Esophagus muscularis mucosa (tissue), 4 donors: ENCODE data around the gene CMTM1. TPM values are rescaled to one million over a fixed set of nuclear protein-coding genes. Genes with fewer than 3 reads are reported as not detected.
"Not testable (repeated sequence)": the region's sequence is repeated elsewhere in the genome, so short reads cannot be mapped to it uniquely, and the experiment has no call there.

Source experiments
- DNase-seq: peaks from one replicate; pipeline ENCODE4 v3.0.0-alpha.2; 2017; ENCODE audit errors: extremely low spot score
- H3K27ac ChIP-seq, 4 donors: fragments of 200-600 bp; sonication (generic); replicated peaks in 1 of 4; 1 replicate in 3 of 4; 2 replicates in 1 of 4; pipeline ENCODE4 v1.5.1; 2016 to 2019; ENCODE audit warnings: mild to moderate bottlenecking in 1 of 4
- H3K27me3 ChIP-seq, 4 donors: fragments of 200-600 bp; sonication (generic); one replicate each; pipeline versions ENCODE4 v1.5.1 to v1.6.0; 2016 to 2019
- H3K36me3 ChIP-seq, 4 donors: fragments of 200-600 bp; sonication (generic); one replicate each; pipeline ENCODE4 v1.5.1; 2016 to 2019
- H3K4me1 ChIP-seq, 4 donors: fragments of 200-600 bp; sonication (generic); one replicate each; pipeline ENCODE4 v1.5.1; 2016 to 2019
- H3K4me3 ChIP-seq, 4 donors: fragments of 200-600 bp; sonication (generic); 1 replicate in 2 of 4; 2 replicates in 2 of 4; pipeline ENCODE4 v1.5.1; 2016 to 2019; ENCODE audit warnings: mild to moderate bottlenecking in 4 of 4, moderate library complexity in 1 of 4
- H3K9me3 ChIP-seq, 4 donors: fragments of 200-600 bp; sonication (generic); 1 replicate in 3 of 4; 2 replicates in 1 of 4; pipeline ENCODE4 v1.5.1; 2016 to 2019
- EP300 ChIP-seq: sonication (generic); formaldehyde crosslinking; IDR thresholded peaks from one replicate; pipeline ENCODE4 v1.6.1; 2017; ENCODE audit warnings: antibody characterized with exemption
- POLR2A ChIP-seq: fragments of 450-650 bp; IDR thresholded peaks from one replicate; pipeline ENCODE4 v1.6.1; 2017; ENCODE audit warnings: antibody characterized with exemption, moderate library complexity, mild to moderate bottlenecking, low read depth
- POLR2AphosphoS5 ChIP-seq, 2 donors: sonication (generic); formaldehyde crosslinking; IDR thresholded peaks; one replicate each; pipeline ENCODE4 v1.6.1; 2017; ENCODE audit warnings: antibody characterized with exemption in 2 of 2
- WGBS: methylation state at CpG from one replicate; pipeline ENCODE4 v1.1.5; 2018; 5-methylcytosine and 5-hydroxymethylcytosine counted together
- intact Hi-C: fragments of 100-400 bp; cut with DNase I; formaldehyde crosslinking; loops from one replicate; pipeline ENCODE4 v1.15.1; 2023
- total RNA-seq, 4 donors: library from RNA; depleted of rRNA; stranded (reverse); fragments of >200 nt; gene quantifications; one replicate each; pipeline versions ENCODE4 v1.1.0 to v1.2.1, GENCODE V29; 2016
- TF ChIP-seq, protein P1 (sequence below), 3 experiments: fragments of 200-600 bp in 2 of 3; fragments of 450-650 bp in 1 of 3; sonication (generic) in 2 of 3; IDR thresholded peaks; one replicate each; pipeline ENCODE4 v1.5.1; 2017 to 2019; ENCODE audit warnings: antibody characterized with exemption in 3 of 3, mild to moderate bottlenecking in 2 of 3, moderate library complexity in 1 of 3

CMTM1 gene
- total RNA-seq, 4 donors from 2014 or later, result 1.4 to 2.0 (median 1.7) TPM; not detected in 1

DNA sequence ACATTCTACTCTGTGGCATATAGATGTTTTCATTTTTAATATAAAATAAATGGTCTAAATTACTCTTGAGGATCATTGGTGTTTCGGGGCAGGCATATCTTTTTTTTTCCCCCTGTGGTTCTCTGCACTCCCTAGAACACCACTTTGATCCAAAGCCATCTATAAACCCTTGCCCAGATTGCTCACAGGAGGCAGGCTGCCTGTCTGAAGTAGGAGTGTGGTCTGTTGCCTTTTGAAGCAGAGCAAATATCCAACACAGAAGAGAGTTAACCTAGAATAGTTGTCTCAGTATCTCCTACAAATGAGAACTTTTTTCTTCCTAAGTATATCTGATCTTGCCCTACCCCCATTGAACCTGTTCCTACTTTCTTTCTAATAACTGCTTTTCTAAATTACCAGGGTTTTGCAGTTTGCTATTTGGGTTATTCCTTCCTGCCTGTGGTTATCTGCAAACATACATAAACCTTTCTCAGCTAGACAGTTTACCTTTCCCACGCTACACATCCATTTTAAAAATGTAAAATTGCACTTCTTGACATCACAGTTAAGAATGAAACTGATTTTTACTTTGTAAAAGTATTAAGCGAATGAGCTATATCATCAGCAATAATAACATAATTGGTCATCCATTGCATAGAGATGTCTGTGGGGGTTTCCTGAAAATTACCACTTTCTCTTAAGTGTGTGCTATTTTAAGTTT lies 4.7 kb upstream of the CMTM1 start:
- TF ChIP-seq EP300 (no peak), POLR2AphosphoS5 (IDR thresholded peaks at IDR 0.05) (no peak), POLR2A (no peak)
- peaks cover 6 to 36% (median 20%) of the 10 kb centered on the region in 4 donors for H3K36me3 ChIP-seq
- H3K9me3 ChIP-seq, result no peaks in the 10 kb centered on the region
- intact Hi-C loops, result no loop called here
- DNase-seq, result no peak
- H3K27ac ChIP-seq, result no peak overlapping the region
- peaks cover 4 to 12% (median 10%) of the 10 kb centered on the region in 4 donors for H3K4me1 ChIP-seq
- H3K27me3 ChIP-seq, result no peaks in the 10 kb centered on the region
- no peak overlapping the region for H3K4me3 ChIP-seq
- WGBS, result 92% methylated on average over 3 of the region's 3 CpGs

DNA sequence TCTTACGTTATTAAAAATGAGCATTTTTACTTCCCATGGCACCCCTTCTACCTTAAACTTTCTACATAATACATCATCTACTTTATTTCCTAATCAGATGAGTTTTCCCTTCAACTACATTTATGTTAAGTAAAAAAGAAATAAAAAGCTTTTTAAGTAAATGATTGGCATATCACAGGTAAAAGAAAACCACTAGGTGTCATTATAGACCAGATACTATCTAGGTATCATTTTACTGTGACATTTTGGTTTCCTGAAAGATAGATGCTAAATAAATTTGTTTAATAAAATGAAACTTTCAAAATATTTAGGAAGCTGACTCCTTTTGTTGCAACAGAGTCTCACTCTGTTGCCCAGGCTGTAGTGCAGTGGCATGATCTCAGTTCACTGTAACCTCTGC lies 3.8 kb upstream of the CMTM1 start:
- no peak overlapping the region for H3K27ac ChIP-seq
- TF ChIP-seq POLR2A, result no peak
- no peak for TF ChIP-seq POLR2AphosphoS5 (IDR thresholded peaks at IDR 0.05)
- TF ChIP-seq EP300, result no peak
- TF ChIP-seq, protein P1, sequence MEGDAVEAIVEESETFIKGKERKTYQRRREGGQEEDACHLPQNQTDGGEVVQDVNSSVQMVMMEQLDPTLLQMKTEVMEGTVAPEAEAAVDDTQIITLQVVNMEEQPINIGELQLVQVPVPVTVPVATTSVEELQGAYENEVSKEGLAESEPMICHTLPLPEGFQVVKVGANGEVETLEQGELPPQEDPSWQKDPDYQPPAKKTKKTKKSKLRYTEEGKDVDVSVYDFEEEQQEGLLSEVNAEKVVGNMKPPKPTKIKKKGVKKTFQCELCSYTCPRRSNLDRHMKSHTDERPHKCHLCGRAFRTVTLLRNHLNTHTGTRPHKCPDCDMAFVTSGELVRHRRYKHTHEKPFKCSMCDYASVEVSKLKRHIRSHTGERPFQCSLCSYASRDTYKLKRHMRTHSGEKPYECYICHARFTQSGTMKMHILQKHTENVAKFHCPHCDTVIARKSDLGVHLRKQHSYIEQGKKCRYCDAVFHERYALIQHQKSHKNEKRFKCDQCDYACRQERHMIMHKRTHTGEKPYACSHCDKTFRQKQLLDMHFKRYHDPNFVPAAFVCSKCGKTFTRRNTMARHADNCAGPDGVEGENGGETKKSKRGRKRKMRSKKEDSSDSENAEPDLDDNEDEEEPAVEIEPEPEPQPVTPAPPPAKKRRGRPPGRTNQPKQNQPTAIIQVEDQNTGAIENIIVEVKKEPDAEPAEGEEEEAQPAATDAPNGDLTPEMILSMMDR (IDR thresholded peaks at IDR 0.05), result no peak
- H3K9me3 ChIP-seq, result no peaks in the 10 kb centered on the region
- peaks cover 11 to 43% (median 22%) of the 10 kb centered on the region in 4 donors for H3K36me3 ChIP-seq
- intact Hi-C loops, result no loop called here
- no peaks in the 10 kb centered on the region for H3K27me3 ChIP-seq
- peaks cover 0 to 12% (median 10%) of the 10 kb centered on the region in 4 donors for H3K4me1 ChIP-seq
- no peak overlapping the region for H3K4me3 ChIP-seq
- no peak for DNase-seq
- 88% methylated on average over 1 of the region's 1 CpG for WGBS

DNA sequence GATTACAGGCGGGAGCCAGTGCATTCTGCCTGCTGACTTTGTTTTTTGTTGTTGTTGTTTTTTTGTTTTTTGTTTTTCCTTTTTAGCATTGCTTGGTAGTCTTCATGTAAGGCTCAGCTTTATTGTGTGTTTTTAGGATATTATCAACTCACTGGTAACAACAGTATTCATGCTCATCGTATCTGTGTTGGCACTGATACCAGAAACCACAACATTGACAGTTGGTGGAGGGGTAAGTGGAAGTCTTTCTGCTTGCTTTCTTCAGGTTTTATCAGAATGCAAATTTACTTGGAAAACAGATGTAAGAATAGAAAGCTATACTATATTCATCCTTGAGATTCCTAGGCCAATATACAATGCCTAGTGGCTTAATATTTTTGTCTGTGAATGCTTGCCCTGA lies 3.3 kb upstream of the CMTM1 start:
- Histone ChIP-seq H3K4me3 (no peak overlapping the region), H3K27ac (no peak overlapping the region), H3K9me3 (no peaks in the 10 kb centered on the region), H3K4me1 (peaks cover 0 to 12% (median 10%) of the 10 kb centered on the region in 4 donors), H3K36me3 (peaks cover 11 to 42% (median 22%) of the 10 kb centered on the region in 4 donors), H3K27me3 (no peaks in the 10 kb centered on the region)
- DNase-seq, result no peak
- intact Hi-C loops, result no loop called here
- no peak for TF ChIP-seq POLR2A
- TF ChIP-seq, protein P1 (IDR thresholded peaks at IDR 0.05), result no peak
- TF ChIP-seq EP300, result no peak
- no peak for TF ChIP-seq POLR2AphosphoS5 (IDR thresholded peaks at IDR 0.05)
- WGBS, result 78% methylated on average over 2 of the region's 2 CpGs

DNA sequence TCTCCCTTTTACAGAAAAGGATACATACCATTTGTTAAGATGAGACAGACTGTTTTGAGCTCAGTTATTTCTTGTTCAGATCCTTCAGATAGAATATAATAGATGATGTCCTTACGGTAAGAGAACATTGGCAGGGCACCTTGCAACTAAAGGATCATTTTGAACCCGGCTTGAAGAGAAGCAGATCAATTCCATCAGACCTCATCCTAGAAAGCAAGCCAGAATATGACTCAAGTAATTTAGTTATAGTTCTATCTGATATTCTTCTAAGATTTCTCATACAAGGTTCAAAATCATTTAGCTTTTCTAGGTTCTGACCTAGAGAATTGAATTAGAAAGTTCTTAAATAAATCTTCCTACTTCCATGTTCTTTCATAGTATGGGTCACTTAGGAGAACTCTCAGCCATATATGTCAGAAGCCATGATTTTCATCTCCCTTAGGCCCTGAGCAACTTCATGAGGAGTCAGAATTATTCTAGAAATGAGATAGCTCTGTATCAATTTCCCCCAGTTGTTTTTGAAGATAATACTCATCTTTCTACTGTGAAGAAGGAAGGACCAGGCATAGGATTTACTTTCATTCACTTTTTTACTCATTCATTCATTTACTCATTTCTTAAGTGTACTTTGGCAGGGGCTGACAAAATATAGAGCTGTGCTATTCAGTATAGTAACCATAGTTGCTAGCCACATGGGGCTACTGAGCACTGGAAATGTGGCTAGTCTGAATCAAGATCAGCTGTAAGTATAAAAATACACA lies 2.5 kb upstream of the CMTM1 start:
- DNase-seq, result no peak
- Histone ChIP-seq H3K36me3 (peaks cover 11 to 35% (median 22%) of the 10 kb centered on the region in 4 donors), H3K9me3 (no peaks in the 10 kb centered on the region), H3K4me3 (no peak overlapping the region), H3K27me3 (no peaks in the 10 kb centered on the region), H3K27ac (peak overlapping the region in 1 of 4 donors; percentile 11), H3K4me1 (peaks cover 0 to 12% (median 10%) of the 10 kb centered on the region in 4 donors)
- intact Hi-C loops, result no loop called here
- TF ChIP-seq, protein P1 (IDR thresholded peaks at IDR 0.05), result no peak
- TF ChIP-seq POLR2AphosphoS5 (IDR thresholded peaks at IDR 0.05) (no peak), EP300 (no peak), POLR2A (no peak)
- WGBS, result 59% methylated on average over 2 of the region's 2 CpGs

DNA sequence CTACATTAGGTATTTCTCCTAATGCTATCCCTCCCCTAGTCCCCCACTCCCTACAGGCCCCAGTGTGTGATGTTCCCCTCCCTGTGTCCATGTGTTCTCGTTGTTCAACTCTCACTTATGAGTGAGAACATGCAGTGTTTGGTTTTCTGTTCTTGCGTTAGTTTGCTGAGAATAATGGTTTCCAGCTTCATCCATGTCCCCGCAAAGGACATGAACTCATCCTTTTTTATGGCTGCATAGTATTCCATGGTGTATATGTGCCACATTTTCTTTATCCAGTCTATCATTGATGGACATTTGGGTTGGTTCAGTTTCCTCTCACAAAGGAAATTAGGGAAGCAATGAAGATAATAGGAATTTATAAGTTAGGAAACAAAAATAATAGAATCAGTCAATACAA lies 1.0 kb downstream of the CMTM1 start:
- DNase-seq, H3K27me3 ChIP-seq, H3K9me3 ChIP-seq, H3K27ac ChIP-seq, intact Hi-C loops, H3K4me3 ChIP-seq: not testable (repeated sequence)
- Histone ChIP-seq H3K36me3 (peaks cover 11 to 29% (median 16%) of the 10 kb centered on the region in 4 donors), H3K4me1 (peaks cover 0 to 17% (median 10%) of the 10 kb centered on the region in 4 donors)
- WGBS, result 88% methylated on average over 3 of the region's 3 CpGs
